ENCODE results near the gene CALU.

- TF ChIP-seq CTCF (IDR thresholded peaks at IDR 0.05) (no peak), POLR2A (IDR thresholded peaks at IDR 0.05) (no peak)
Measured at GRCh38 chr7:128775744-128776474, 36.8 kb downstream of the CALU start, which contains the start of gene OPN1SW.
